Ovary (tissue), 3 donors: Measurements from ENCODE around the gene ARMH3.

ENCODE experiments used
- EP300 ChIP-seq: sonication (generic); formaldehyde crosslinking; IDR thresholded peaks from one replicate; pipeline ENCODE4 v1.6.1; 2017; ENCODE audit warnings: antibody characterized with exemption
- POLR2A ChIP-seq: fragments of 450-650 bp; IDR thresholded peaks from one replicate; pipeline ENCODE4 v1.6.1; 2017; ENCODE audit warnings: antibody characterized with exemption, mild to moderate bottlenecking, moderate library complexity
- TF ChIP-seq, protein P1 (sequence below), 3 donors: fragments of 450-650 bp in 2 of 3; fragments of 200-600 bp in 1 of 3; IDR thresholded peaks; one replicate each; pipeline versions ENCODE4 v1.5.1 to v1.8.0; 2016 to 2022; ENCODE audit warnings: antibody characterized with exemption in 3 of 3, mild to moderate bottlenecking in 1 of 3
- donor health status: DM: no; HTN: no; CAD: no.

DNA sequence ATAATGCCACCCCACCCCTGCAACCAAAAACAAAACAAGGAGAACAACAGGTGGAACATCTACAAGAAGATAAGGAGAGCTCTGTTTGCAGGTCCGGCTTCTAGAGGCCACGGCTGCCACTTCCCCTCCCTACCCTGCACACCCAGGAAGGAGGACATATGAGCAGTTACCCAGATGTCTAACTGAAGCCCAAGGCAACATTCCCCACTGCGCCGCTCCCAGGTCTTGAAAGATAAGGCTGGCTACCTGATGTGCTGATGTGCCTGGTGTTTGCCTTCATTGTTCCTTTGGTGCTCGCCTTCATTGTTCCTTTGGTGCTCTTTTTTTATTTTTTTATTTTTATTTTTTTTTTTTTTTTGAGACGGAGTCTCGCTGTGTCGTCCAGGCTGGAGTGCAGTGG, 30.2 kb upstream of the ARMH3 start:
- TF ChIP-seq, protein P1, sequence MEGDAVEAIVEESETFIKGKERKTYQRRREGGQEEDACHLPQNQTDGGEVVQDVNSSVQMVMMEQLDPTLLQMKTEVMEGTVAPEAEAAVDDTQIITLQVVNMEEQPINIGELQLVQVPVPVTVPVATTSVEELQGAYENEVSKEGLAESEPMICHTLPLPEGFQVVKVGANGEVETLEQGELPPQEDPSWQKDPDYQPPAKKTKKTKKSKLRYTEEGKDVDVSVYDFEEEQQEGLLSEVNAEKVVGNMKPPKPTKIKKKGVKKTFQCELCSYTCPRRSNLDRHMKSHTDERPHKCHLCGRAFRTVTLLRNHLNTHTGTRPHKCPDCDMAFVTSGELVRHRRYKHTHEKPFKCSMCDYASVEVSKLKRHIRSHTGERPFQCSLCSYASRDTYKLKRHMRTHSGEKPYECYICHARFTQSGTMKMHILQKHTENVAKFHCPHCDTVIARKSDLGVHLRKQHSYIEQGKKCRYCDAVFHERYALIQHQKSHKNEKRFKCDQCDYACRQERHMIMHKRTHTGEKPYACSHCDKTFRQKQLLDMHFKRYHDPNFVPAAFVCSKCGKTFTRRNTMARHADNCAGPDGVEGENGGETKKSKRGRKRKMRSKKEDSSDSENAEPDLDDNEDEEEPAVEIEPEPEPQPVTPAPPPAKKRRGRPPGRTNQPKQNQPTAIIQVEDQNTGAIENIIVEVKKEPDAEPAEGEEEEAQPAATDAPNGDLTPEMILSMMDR (IDR thresholded peaks at IDR 0.05) = no peak
- no peak for TF ChIP-seq POLR2A
- TF ChIP-seq EP300 = no peak
